DMS153 treated with DMSO at 0.1 percent for 48 hours (cell line): ENCODE data around the gene ACTN2.

ENCODE experiments used
- DNase-seq: peaks from one replicate; lab custom pipeline; 2025; ENCODE audit not compliant: unreplicated experiment; lab: John Stamatoyannopoulos, UW

ACTN2 gene

DNA sequence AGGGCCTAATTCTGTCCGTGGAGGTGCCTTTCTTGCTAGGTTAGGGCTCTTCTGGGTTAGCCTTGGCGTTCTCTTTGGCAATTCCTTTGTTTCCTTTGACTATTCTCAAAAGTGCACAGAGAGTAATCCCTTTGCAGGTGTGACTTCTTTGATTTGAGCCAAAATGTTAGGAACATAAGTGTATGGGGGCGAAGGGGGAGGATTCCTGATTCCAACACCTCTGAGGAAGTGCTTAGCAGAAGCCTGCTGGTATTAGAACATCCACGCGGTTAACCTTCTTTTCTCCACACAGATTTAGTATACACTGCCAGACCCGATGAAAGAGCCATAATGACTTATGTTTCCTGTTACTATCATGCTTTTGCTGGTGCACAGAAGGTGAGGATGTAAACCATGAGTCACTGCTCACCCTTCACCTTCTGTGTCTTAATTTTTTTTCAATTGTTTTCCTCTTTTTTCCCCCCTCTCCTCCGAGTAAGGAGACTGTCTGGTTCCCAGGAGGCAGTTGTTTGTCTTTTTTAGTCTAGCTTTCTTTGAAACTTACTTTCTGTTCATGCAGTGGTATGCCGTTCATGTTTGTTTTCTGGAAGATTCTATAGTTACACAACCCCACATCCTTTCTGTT is 48.0 kb downstream of the ACTN2 start:
- no peak for DNase-seq

DNA sequence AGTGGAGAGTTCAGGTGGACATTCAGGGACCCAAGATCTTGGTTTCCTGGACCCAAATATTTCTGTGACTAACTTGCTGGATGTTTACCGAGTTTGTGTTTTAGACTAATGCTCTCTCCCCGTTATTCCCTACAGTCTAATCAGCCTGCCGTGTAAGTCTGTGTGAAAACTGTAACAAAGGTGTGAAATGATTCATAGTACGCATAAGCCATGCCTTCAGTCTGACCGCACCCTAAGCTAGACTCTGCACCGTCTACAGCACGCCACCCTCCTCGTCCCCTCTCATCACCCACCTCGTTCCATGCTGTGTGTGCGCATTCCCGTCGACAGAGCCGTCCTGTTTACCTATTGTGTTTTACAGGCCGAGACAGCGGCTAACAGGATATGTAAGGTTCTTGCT is 50.5 kb downstream of the ACTN2 start:
- DNase-seq = no peak

DNA sequence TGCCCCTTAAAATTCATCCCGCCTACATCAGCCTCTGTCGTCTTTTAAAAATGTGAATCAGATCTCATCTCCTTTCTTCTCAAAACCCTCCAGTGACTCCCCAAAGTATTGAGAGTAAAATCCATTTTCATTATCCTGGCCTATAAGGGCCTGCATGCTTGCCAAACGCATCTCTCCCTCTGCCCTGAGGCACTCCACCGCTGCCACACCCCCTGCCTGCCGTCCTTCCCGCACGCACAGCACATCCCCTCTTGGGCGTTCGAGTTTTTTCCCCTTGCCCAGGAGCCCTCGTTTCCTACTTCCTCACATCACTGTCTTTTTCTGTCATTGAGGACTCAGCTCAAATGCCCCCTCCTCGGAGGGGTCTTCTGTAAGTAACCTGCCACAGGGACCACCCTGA is 55.5 kb downstream of the ACTN2 start:
- DNase-seq = no peak

DNA sequence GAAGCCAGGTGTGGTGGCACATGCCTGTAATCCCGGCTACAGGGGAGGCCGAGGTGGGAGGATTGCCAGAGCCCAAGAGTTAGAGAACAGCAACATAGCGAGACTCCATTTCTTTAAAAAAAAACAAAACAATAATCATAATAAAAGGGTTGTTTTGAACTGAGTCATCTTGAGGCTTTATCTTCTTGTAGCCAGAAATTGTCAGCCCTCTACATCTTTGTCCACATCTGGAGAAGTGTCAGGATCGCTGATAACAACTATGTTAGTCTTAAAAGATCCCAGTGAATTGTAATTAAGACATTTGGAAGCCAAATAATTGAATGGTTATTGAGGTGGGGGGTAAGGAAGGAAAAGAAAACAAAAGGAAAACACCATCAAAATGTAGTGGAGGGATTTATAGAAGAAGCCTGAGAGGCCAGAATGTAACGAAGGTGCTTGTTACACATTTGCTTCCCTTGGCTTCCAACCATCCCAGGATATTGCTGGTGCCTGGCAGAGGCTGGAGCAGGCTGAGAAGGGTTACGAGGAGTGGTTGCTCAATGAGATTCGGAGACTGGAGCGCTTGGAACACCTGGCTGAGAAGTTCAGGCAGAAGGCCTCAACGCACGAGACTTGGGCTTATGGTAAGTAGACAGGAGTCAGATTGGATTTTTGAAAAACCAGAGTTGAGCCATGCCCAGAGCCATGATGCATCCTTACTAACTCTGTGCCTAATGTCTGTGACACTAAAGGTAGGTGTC is 56.3 kb downstream of the ACTN2 start:
- no peak for DNase-seq

DNA sequence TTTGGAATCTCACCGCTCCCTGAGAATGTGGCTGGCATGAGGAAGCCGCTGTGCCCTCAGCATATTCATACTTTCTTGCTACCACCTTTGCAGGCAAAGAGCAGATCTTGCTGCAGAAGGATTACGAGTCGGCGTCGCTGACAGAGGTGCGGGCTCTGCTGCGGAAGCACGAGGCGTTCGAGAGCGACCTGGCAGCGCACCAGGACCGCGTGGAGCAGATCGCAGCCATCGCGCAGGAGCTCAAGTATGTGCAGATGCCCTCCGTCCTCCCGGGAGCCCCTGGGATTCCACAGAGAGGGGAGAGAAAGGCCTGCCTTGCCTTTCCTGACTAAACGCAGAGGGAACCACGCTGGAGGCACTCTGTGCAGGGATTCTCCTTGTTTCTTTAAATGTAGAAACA is 58.2 kb downstream of the ACTN2 start:
- no peak for DNase-seq

- no peak for DNase-seq
Measured at GRCh38 chr1:236746785-236747184, 60.5 kb downstream of the ACTN2 start.

DNA sequence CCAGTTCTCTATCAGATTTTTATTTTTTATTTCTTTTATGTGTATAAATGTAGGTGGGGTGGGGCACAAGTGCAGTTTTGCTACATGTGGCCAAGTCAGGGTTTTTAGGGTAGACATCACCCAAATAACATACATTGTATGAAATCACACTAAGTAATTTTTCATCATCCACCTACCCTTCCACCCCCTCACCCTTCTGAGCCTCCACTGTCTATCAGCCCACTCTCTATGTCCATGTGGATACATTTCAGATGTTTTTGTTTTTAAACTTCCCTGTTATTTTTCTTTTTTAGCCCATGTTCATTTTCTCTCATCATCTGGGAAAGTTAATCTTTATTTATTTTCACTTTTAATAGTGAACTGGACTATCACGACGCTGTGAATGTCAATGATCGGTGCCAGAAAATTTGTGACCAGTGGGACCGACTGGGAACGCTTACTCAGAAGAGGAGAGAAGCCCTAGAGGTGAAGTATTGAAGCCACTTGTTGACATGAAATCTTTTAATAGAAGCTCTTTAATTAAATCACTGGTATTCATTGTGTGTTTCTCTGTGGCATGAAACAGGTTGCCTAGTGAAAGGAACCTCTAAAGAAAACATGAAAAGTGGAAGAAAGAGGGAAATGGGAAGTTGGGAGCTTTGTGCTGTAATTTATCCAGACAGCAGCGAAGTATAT is 61.1 kb downstream of the ACTN2 start:
- no peak for DNase-seq

DNA sequence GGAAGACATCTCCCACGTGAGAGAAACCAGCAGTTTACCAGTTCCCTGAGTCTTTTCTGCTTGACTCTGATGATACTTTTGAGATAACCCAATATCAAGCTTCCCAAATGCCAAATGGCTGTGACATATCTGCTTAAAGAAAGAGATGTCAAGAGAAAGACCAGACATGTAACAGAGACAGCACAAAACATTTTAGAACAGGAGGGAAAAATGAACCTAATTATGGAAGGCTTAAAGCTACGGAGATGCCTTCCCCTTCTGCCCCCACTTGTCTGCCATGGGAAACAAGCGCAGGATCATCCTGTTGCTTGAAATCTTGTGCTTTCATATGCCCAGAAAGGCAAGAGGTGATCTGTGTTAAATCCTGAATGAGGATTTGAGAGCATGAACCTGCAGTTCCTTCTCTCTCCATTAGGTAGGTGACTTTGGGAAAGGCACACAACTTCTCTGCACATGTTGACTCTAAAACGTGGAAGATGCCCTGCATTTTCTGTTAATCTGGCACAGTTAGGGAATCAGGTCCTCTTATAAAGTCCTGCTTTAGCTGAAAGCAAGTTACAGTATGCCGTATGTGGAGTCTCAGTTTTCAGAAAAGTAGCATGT is 62.1 kb downstream of the ACTN2 start:
- DNase-seq = no peak

- no peak for DNase-seq
Measured at GRCh38 chr1:236750928-236751327, 64.6 kb downstream of the ACTN2 start.

- DNase-seq = no peak
Measured at GRCh38 chr1:236751385-236751784, 65.1 kb downstream of the ACTN2 start.

- DNase-seq = no peak
Measured at GRCh38 chr1:236751935-236752334, 65.6 kb downstream of the ACTN2 start.

DNA sequence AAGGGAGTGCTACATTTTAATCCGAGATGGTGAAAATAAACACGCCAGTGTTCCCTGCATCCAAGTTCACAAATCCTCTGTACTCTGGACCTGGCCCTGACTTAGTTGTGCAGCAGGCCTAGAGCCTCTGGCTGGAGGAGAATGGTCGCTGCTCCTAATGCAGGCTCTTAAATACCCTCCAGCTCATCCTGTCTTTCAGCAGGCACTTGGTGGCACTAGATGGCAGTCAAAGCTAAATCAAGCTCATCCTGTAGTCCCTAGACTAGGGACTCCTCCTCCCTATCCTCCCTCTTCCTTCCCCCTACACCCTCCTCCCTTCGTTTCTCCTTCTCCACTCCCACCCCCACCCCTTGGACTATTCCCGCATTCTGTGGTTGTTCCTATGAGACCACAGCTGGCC is 67.2 kb downstream of the ACTN2 start:
- DNase-seq = no peak

DNA sequence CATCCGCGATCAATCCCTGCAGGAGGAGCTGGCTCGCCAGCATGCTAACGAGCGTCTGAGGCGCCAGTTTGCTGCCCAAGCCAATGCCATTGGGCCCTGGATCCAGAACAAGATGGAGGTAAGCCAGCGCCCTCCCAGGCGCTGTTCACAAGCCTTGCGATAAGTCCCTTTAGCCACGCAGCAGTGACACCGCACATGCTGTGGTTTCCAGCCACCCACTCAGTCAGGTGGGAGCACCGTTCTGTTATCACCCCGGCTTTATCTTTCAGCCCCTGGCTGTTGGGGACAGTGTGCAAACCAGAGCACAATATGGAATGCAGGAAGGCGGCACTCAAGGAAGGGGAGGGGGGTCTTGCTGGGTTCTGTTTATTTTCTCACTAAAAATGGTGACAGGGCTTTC is 67.7 kb downstream of the ACTN2 start:
- DNase-seq = no peak

DNA sequence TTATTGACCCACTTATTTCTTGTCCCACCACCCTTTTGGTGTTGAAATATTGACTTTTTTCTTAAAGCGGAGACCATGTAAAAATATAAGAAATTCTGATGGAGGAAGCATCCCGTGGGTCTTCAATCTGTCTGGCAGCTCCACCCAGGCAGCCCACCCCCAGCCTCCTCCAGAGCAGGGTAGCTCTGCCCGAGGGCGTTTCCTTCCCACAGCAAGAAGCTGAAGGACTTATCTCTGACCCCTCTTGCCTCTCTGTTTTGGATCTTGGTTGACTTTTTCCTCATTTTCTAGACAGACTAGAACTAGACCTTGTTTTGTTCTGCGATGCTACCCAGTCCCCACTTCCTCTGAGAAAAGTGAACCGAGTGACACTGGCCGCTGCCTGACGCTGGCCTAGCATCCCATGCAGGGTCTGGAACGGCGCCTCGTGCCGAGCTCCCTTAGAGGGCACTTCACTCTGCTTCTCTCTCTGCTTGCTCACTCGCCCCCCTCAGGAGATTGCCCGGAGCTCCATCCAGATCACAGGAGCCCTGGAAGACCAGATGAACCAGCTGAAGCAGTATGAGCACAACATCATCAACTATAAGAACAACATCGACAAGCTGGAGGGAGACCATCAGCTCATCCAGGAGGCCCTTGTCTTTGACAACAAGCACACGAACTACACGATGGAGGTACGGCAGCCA is 68.4 kb downstream of the ACTN2 start:
- DNase-seq = no peak

DNA sequence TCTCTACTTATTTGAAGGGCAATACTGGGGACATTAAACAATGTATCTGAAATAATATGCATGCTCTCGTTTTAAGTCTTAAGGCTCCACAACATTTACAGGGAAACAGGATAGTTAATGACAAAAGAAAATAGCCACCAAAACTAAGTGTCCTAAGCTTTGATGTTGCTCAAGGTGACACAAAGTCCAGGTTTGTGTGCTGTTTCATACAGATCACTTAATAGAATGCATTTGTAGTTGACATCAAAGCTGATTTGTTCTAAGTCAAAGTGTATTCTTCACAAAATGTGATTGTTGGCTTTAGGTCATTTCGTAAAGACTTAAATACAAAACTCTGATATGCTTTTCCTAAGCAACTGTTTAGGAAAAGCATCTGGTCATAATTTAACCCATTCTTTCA is 71.3 kb downstream of the ACTN2 start:
- DNase-seq = no peak

DNA sequence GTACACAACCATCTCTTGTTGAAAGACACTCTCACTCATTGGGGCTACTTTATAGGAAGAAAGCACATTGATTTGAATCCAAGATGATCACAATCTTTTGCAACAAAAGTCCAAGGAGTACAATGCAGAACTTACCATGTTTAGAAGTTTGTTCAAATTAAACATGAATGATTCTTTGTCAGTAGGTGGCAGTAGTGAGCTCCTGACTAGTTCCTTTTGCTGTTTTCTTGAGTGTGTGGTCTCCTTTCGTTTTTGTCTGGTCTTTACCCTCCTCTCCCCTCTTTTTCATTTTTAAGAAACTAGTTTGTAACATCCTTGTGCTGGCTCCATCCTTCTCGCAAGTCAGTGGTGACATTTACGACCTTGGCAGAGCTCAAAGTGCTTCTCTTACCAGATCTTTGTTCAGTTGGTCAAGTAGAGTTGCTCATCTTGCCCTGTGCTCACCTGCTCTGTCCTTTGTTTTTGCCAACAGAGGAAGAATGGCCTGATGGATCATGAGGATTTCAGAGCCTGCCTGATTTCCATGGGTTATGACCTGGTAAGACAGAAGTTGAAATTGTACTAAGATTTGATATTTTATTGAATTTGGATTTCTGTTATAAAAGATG is 73.1 kb downstream of the ACTN2 start:
- DNase-seq = no peak

- no peak for DNase-seq
Measured at GRCh38 chr1:236760480-236760879, 74.2 kb downstream of the ACTN2 start.

DNA sequence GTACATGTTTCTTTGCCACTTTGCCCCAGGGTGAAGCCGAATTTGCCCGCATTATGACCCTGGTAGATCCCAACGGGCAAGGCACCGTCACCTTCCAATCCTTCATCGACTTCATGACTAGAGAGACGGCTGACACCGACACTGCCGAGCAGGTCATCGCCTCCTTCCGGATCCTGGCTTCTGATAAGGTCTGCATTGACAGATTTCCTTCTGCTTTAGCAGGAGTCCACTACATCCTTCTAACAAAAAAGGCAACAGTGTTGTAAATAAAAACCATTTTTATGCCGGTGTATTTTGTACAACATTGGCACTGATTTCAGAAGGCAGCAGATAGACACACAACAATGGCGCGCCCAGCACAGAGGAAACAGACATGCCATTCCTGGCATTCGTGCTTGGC is 74.7 kb downstream of the ACTN2 start:
- no peak for DNase-seq

DNA sequence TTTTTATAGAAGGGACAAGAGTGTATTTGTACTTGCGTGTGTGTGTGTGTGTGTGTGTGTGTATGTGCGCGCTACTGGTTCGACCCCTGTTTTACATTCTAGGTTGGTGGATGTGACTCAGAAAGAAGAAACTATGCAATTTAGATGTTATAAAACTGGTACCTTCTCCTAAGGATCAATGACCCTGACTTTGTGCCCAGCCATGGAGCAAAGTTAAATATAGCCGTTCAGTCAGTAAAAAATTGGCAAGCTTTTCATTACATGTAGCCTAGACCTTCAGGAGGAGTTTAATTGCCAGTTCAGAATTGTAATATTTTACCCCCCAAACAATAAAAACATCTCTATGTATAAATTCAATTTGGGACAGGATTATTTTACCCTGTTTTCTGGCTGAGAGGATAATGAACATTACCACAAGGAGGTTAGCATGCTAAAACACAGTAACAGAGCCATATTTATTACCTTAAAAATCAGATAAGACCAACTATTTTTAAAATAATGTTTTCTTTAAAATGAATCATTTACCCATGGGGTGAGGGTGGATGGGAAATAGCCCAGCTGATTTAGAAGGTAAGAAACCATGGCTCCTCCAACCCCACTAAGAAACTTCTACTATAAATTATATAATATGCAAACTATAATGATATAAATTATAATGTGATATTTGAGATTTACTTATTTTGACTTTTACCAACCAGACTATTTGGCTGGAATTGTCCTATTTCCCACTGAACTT is 75.3 kb downstream of the ACTN2 start:
- DNase-seq = no peak

GRCh38 chr1:236762410-236762809 is 76.1 kb downstream of the ACTN2 start:
- DNase-seq = no peak
